ENCODE results near the gene KRT4.
A peak's percentile ranks its signal among the peaks of the same experiment; 100 is the strongest.

The KRT4 gene

DNA sequence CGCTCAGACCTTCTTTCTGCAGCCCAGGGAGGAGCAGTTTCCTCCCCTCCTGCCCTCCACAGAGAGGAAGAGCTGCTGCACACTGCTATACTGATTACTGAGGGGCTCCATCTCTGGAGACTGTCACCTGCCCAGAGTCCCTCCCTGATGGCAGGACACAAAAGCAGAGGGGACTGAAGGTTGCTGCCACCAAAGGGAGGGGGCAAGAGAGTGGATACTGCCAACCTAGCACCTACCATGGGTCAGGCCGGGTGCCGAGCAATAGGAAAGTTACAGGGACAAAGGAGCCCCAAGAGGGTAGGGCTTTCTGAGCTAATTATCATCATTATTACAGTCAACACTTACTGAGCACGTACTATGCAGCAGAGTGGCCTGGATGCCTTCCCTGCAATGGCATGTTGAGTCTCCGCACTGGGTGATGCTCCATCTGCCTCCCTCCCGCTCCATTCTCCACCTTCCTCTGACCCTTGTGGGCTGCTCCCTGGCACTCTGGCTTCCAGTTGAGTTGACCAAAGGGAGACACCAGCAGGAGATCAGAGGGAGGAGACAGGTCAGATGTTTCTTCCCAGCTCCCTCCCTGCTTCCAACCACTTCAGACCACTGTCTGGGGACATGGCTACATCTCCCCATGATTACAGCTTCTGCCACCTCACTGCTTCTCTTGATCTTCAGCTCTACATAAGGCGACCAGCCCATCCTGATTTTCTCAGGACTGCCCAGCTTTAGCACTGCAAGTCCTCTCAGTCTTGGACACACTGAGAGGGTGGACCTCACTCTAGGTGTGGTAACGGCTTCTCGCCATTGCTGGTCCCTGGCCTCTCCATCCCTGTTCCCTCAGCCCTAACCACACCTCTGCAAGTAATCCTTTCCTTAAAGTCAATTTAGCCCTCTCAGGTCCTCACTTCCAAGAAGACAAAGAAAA, 22.8 kb upstream of the KRT4 start:
- in situ Hi-C loops (cut with HindIII; ENCODE audit: low sequenced_read_pairs) = no loop called here
- no peak for DNase-seq (ENCODE audit: low read depth, low spot score)
- H3K4me3 ChIP-seq (ENCODE audit: low read depth, low read length) = no peak overlapping the region
- TF ChIP-seq, protein P1, sequence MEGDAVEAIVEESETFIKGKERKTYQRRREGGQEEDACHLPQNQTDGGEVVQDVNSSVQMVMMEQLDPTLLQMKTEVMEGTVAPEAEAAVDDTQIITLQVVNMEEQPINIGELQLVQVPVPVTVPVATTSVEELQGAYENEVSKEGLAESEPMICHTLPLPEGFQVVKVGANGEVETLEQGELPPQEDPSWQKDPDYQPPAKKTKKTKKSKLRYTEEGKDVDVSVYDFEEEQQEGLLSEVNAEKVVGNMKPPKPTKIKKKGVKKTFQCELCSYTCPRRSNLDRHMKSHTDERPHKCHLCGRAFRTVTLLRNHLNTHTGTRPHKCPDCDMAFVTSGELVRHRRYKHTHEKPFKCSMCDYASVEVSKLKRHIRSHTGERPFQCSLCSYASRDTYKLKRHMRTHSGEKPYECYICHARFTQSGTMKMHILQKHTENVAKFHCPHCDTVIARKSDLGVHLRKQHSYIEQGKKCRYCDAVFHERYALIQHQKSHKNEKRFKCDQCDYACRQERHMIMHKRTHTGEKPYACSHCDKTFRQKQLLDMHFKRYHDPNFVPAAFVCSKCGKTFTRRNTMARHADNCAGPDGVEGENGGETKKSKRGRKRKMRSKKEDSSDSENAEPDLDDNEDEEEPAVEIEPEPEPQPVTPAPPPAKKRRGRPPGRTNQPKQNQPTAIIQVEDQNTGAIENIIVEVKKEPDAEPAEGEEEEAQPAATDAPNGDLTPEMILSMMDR (IDR thresholded peaks at IDR 0.05; ENCODE audit: low read depth, low read length) = no peak

DNA sequence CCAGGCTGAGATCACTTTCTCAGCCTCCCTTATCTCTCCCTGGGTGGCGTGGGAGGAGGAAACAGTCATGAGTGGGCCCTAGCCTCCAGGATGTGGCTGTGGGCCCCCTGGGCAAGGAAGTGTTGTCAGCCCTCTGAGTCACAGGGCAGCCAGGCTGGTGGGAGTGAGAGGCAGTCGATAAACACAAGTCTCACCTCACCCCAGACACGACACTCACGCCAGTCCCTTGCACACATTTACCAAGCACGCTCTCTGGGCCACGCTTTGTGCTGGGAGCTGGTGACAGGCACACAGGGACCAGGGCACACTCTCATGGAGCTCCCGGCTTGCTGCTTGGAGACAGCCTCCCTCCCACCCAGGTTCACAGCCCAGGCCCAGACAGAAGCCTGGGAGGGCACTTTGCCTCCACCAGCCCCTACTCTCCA, 22.1 kb upstream of the KRT4 start:
- in situ Hi-C loops (cut with HindIII; ENCODE audit: low sequenced_read_pairs) = no loop called here
- TF ChIP-seq, protein P1 (IDR thresholded peaks at IDR 0.05; ENCODE audit: low read depth, low read length) = no peak
- peak; percentile 53 for DNase-seq (ENCODE audit: low read depth, low spot score)
- no peak overlapping the region for H3K4me3 ChIP-seq (ENCODE audit: low read depth, low read length)

DNA sequence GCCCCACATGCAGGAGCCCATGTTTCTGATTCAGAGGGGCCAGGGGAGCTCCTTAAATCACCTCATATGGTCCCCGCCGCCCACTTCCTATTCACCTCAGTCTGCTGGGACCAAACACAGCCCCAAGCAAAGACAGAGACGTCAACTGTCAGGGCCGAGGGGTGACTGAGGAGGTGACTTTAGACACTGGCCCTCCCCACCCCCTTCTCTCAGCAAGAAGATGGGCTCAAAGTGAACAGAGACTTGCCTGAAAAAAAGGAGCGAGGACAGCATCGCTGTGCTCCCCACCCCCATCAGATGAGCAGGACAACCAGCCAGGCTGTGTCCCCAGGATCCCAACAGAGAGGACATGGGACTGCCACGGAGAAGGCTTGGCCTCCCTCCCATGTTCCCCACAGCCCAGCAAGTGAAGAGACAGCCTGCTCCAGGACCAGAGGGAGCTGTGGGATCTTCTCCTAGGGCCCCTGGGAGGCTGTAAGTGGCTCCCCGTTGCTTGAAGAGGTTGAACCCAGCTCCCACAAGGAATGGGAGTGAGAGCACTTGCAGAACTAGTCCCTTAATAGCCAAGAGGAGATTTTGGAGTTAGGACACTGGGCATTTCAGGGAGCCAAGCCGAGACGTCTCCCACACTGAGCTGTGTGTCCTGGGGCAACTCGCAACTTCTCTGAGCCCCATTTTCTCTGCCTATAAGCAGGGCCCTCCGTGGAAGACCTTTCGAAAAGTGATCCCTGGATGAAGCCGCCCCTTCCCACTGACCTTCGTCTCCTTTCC, 21.5 kb upstream of the KRT4 start:
- no peak for DNase-seq (ENCODE audit: low read depth, low spot score)
- H3K4me3 ChIP-seq (ENCODE audit: low read depth, low read length) = no peak overlapping the region
- TF ChIP-seq, protein P1 (IDR thresholded peaks at IDR 0.05; ENCODE audit: low read depth, low read length) = no peak
- in situ Hi-C loops (cut with HindIII; ENCODE audit: low sequenced_read_pairs) = no loop called here

DNA sequence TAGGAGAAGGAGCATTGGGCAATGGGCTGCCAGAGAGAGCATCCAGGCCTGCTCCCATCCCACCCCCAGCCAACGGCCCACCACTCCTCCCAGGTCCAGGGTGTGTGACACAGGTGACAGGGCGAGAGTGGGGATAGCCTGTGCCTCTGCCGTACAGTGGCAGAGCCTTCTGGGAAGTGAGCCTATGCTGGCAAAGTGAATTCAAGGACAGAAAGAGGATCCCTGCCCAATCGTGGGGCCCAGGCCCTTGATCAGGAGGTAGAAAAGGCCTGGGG, 20.7 kb upstream of the KRT4 start:
- TF ChIP-seq, protein P1 (IDR thresholded peaks at IDR 0.05; ENCODE audit: low read depth, low read length) = no peak
- no peak for DNase-seq (ENCODE audit: low read depth, low spot score)
- no peak overlapping the region for H3K4me3 ChIP-seq (ENCODE audit: low read depth, low read length)
- in situ Hi-C loops (cut with HindIII; ENCODE audit: low sequenced_read_pairs) = no loop called here

DNA sequence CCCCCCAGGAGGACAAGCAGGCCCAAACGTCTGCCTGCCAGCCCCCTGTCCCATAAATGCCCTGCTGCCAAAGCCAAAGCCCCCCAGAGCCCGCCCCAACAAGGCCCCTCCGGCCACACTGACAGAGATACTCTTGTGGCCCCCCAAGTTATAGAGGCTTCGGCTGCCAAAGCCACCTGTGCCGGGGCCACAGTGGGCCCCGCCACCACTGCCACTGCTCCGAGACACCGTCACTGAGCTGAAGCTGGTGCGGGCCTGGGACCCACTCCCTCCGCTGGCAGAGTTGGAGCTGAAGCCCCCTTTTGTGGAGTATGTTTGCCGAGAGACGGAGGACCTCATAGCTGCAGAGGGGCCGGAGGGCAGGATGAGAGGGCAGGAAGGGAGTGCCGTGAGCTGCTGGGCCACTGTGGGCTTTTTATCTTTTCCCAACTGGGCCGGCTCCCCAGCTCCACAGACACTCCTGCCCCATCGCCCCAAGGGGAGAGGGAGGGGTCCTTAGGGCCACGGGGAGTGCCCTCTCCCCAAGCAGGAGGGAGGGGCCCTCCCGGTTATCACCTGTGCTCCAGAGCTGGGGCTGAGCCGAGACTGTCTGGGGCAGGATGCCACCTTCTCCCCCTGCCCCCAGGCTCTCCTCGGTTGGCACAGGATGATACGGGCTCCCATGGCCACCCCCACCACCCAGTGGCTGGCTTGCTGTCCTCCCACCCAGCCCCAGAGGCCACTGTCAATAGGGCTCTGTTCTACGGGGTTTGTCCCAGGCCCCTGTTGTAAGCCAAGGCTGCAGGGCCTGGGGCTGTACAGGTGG, 20.2 kb upstream of the KRT4 start, which contains the start of gene KRT79:
Gene KRT79, minus strand, starts transcription at position 390 of the 805 bp plus-strand sequence. Its CDS starts 51 bp downstream, at position 339.
- H3K4me3 ChIP-seq (ENCODE audit: low read depth, low read length) = no peak within 1 kb of the TSS
- in situ Hi-C loops (cut with HindIII; ENCODE audit: low sequenced_read_pairs) = no loop called here
- no peak for DNase-seq (ENCODE audit: low read depth, low spot score)
- TF ChIP-seq, protein P1 (IDR thresholded peaks at IDR 0.05; ENCODE audit: low read depth, low read length) = no peak
